Stimulated activated CD8-positive, alpha-beta memory T cell treated with anti-CD3 and anti-CD28 coated beads, Interleukin-7, amount 100 ng/mL, for 4 hours (primary cell): ENCODE results near the gene LDHD.

Experiments used
- DNase-seq, 2 donors: peaks; one replicate each; pipeline ENCODE4 v3.0.0-alpha.2; 2020; ENCODE audit warnings: low read depth in 2 of 2

Gene LDHD

GRCh38 chr16:75114946-75115825, 1.4 kb downstream of the LDHD start:
- no peak for DNase-seq

GRCh38 chr16:75114179-75114945, 2.2 kb downstream of the LDHD start:
- DNase-seq = no peak

- DNase-seq = no peak
Measured at GRCh38 chr16:75113541-75114121, 2.9 kb downstream of the LDHD start.

- no peak for DNase-seq
Measured at GRCh38 chr16:75112734-75113491, 3.7 kb downstream of the LDHD start.

GRCh38 chr16:75111961-75112733, 4.4 kb downstream of the LDHD start:
- no peak for DNase-seq

- no peak for DNase-seq
Measured at GRCh38 chr16:75111514-75111940, 5.1 kb downstream of the LDHD start.

- DNase-seq = peak; percentile 60 to 61
Measured at GRCh38 chr16:75110637-75111513, 5.7 kb downstream of the LDHD start.

- no peak for DNase-seq
Measured at GRCh38 chr16:75109732-75110243, 6.8 kb downstream of the LDHD start.

GRCh38 chr16:75108792-75109731, 7.5 kb downstream of the LDHD start:
- DNase-seq = peak; percentile 46 to 60

GRCh38 chr16:75107505-75107904, 9.1 kb downstream of the LDHD start:
- no peak for DNase-seq

- no peak for DNase-seq
Measured at GRCh38 chr16:75106351-75107274, 10.0 kb downstream of the LDHD start.

GRCh38 chr16:75105306-75106061, 11.1 kb downstream of the LDHD start:
- no peak for DNase-seq

- no peak for DNase-seq
Measured at GRCh38 chr16:75104836-75105235, 11.7 kb downstream of the LDHD start.

GRCh38 chr16:75103994-75104393, 12.6 kb downstream of the LDHD start:
- no peak for DNase-seq

GRCh38 chr16:75102595-75102994, 14.0 kb downstream of the LDHD start:
- DNase-seq = no peak

GRCh38 chr16:75101635-75102034, 14.9 kb downstream of the LDHD start:
- DNase-seq = no peak

- no peak for DNase-seq
Measured at GRCh38 chr16:75100603-75100990, 16.0 kb downstream of the LDHD start.
